SU-DHL-6 (cell line): ENCODE results near the gene MICAL3.

Experiments
- EZH2phosphoT487 ChIP-seq: fragments of 200-600 bp; sonication (generic), shearing (Covaris generic); conservative IDR thresholded peaks from 2 replicates; pipeline ENCODE4 v1.6.1; 2018; ENCODE audit warnings: mild to moderate bottlenecking, antibody characterized with exemption, low read length, moderate library complexity, mixed read lengths
- TF ChIP-seq, protein P1 (sequence below): fragments of 200-600 bp; sonication (generic); IDR thresholded peaks from one replicate; pipeline ENCODE4 v1.5.1; 2017; ENCODE audit warnings: antibody characterized with exemption, mild to moderate bottlenecking, low read length, moderate library complexity; ENCODE audit not compliant: insufficient read depth, poor library complexity, severe bottlenecking

- TF ChIP-seq, protein P1, sequence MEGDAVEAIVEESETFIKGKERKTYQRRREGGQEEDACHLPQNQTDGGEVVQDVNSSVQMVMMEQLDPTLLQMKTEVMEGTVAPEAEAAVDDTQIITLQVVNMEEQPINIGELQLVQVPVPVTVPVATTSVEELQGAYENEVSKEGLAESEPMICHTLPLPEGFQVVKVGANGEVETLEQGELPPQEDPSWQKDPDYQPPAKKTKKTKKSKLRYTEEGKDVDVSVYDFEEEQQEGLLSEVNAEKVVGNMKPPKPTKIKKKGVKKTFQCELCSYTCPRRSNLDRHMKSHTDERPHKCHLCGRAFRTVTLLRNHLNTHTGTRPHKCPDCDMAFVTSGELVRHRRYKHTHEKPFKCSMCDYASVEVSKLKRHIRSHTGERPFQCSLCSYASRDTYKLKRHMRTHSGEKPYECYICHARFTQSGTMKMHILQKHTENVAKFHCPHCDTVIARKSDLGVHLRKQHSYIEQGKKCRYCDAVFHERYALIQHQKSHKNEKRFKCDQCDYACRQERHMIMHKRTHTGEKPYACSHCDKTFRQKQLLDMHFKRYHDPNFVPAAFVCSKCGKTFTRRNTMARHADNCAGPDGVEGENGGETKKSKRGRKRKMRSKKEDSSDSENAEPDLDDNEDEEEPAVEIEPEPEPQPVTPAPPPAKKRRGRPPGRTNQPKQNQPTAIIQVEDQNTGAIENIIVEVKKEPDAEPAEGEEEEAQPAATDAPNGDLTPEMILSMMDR: no peak
- TF ChIP-seq EZH2phosphoT487: no peak
Observed at GRCh38 chr22:17874231-17874905, 150.0 kb downstream of the MICAL3 start.
